ENCODE data around the gene ABLIM1.

ABLIM1 gene

GRCh38 chr10:114678820-114679219 lies 20.7 kb upstream of the ABLIM1 start:
- DNase-seq = no peak

- DNase-seq = no peak
Measured at GRCh38 chr10:114678336-114678735, 20.3 kb upstream of the ABLIM1 start.

- no peak for DNase-seq
Measured at GRCh38 chr10:114674346-114674745, 16.3 kb upstream of the ABLIM1 start.

GRCh38 chr10:114669648-114670047 lies 11.6 kb upstream of the ABLIM1 start:
- no peak for DNase-seq

- DNase-seq = no peak
Measured at GRCh38 chr10:114668375-114669080, 10.5 kb upstream of the ABLIM1 start.

- DNase-seq = no peak
Measured at GRCh38 chr10:114665873-114666272, 7.8 kb upstream of the ABLIM1 start.

GRCh38 chr10:114665406-114665805 lies 7.3 kb upstream of the ABLIM1 start:
- DNase-seq = no peak

- no peak for DNase-seq
Measured at GRCh38 chr10:114664127-114664526, 6.1 kb upstream of the ABLIM1 start.

GRCh38 chr10:114663626-114664025 lies 5.6 kb upstream of the ABLIM1 start:
- no peak for DNase-seq

- DNase-seq = no peak
Measured at GRCh38 chr10:114662646-114663217, 4.7 kb upstream of the ABLIM1 start.

- no peak for DNase-seq
Measured at GRCh38 chr10:114661212-114661880, 3.3 kb upstream of the ABLIM1 start.

- DNase-seq = no peak
Measured at GRCh38 chr10:114655671-114656070, 2.4 kb downstream of the ABLIM1 start.

GRCh38 chr10:114654822-114655575 lies 3.1 kb downstream of the ABLIM1 start:
- no peak for DNase-seq

- no peak for DNase-seq
Measured at GRCh38 chr10:114653926-114654325, 4.1 kb downstream of the ABLIM1 start.

- no peak for DNase-seq
Measured at GRCh38 chr10:114652402-114653368, 5.4 kb downstream of the ABLIM1 start.

GRCh38 chr10:114650831-114651230 lies 7.2 kb downstream of the ABLIM1 start:
- DNase-seq = no peak

GRCh38 chr10:114650266-114650665 lies 7.8 kb downstream of the ABLIM1 start:
- no peak for DNase-seq

- no peak for DNase-seq
Measured at GRCh38 chr10:114649217-114649903, 8.7 kb downstream of the ABLIM1 start.

- DNase-seq = no peak
Measured at GRCh38 chr10:114648368-114648767, 9.7 kb downstream of the ABLIM1 start.

- no peak for DNase-seq
Measured at GRCh38 chr10:114647545-114648138, 10.4 kb downstream of the ABLIM1 start.

- DNase-seq = no peak
Measured at GRCh38 chr10:114646426-114646825, 11.6 kb downstream of the ABLIM1 start.
